Brain microvascular endothelial cell (primary cell): ENCODE results near the gene KLHL41.
"Not testable (repeated sequence)": the region's sequence is repeated elsewhere in the genome, so short reads cannot be mapped to it uniquely, and the experiment has no call there.

Experiments used
- DNase-seq: peaks from one replicate; pipeline ENCODE4 v3.0.0-alpha.2; 2020
- H3K27ac ChIP-seq: fragments of 250-450 bp; sonication (Bioruptor Pico); 2 replicates; pipeline ENCODE4 v1.5.1; 2020; ENCODE audit warnings: mild to moderate bottlenecking, moderate library complexity
- H3K27me3 ChIP-seq: fragments of 250-450 bp; sonication (Bioruptor Pico); replicated peaks from 2 replicates; pipeline ENCODE4 v1.5.1; 2020; ENCODE audit warnings: mild to moderate bottlenecking
- H3K36me3 ChIP-seq: fragments of 250-450 bp; sonication (Bioruptor Pico); replicated peaks from 2 replicates; pipeline ENCODE4 v1.5.1; 2020; ENCODE audit warnings: mild to moderate bottlenecking
- H3K4me3 ChIP-seq: 2 replicates; pipeline ENCODE4 v1.5.1; 2011; ENCODE audit warnings: low read depth, mild to moderate bottlenecking, control low read depth, low read length, moderate library complexity
- CTCF ChIP-seq: IDR thresholded peaks from 2 replicates; pipeline ENCODE4 v1.5.1; 2011; ENCODE audit warnings: low read depth, mild to moderate bottlenecking, moderate library complexity, low read length, control low read depth, inconsistent platforms; ENCODE audit errors: missing control alignments
- in situ Hi-C: cut with HindIII; loops from 2 replicates; pipeline ENCODE4 v1.10.0; 2017; ENCODE audit warnings: low sequenced_read_pairs, low pct_ligation_motif_present

KLHL41 gene

GRCh38 chr2:169569948-169570347 lies 60.4 kb downstream of the KLHL41 start:
- H3K27me3 ChIP-seq = no peaks in the 10 kb centered on the region
- no peak for TF ChIP-seq CTCF
- no peak overlapping the region for H3K27ac ChIP-seq
- in situ Hi-C loops = no loop called here
- no peak overlapping the region for H3K4me3 ChIP-seq
- DNase-seq = no peak
- H3K36me3 ChIP-seq = no peaks in the 10 kb centered on the region

GRCh38 chr2:169570752-169571151 lies 61.2 kb downstream of the KLHL41 start:
- H3K4me3 ChIP-seq, in situ Hi-C loops, H3K27me3 ChIP-seq, H3K36me3 ChIP-seq, H3K27ac ChIP-seq, DNase-seq: not testable (repeated sequence)

- H3K36me3 ChIP-seq = no peaks in the 10 kb centered on the region
- no peak overlapping the region for H3K27ac ChIP-seq
- H3K4me3 ChIP-seq = no peak overlapping the region
- no peaks in the 10 kb centered on the region for H3K27me3 ChIP-seq
- DNase-seq = no peak
- in situ Hi-C loops = no loop called here
- no peak for TF ChIP-seq CTCF
These were observed 62.1 kb downstream of the KLHL41 start for GRCh38 chr2:169571571-169571970.

GRCh38 chr2:169572189-169572588 lies 62.7 kb downstream of the KLHL41 start:
- in situ Hi-C loops = no loop called here
- H3K4me3 ChIP-seq = no peak overlapping the region

GRCh38 chr2:169572821-169573159 lies 63.3 kb downstream of the KLHL41 start:
- no peak for DNase-seq
- Histone ChIP-seq H3K27ac (peak overlapping the region; percentile 61), H3K27me3 (no peaks in the 10 kb centered on the region), H3K4me3 (peak overlapping the region; percentile 87), H3K36me3 (no peaks in the 10 kb centered on the region)
- TF ChIP-seq CTCF = no peak
- in situ Hi-C loops = no loop called here

More at GRCh38 chr2:169572189-169572588, 62.7 kb downstream of the KLHL41 start:
- no peak for TF ChIP-seq CTCF
- H3K36me3 ChIP-seq = no peaks in the 10 kb centered on the region
- no peak overlapping the region for H3K27ac ChIP-seq
- H3K27me3 ChIP-seq = no peaks in the 10 kb centered on the region
- DNase-seq = no peak

GRCh38 chr2:169573160-169573973 lies 63.9 kb downstream of the KLHL41 start, which contains the start of gene FASTKD1:
FASTKD1 (minus strand) TSS chr2:169573865; CDS start chr2:169572029, 1,836 bp downstream.
- in situ Hi-C loops = no loop called here
- Histone ChIP-seq H3K4me3 (peak within 1 kb of the TSS; percentile 87), H3K27me3 (no peaks in the 10 kb centered on the region), H3K27ac (peak within 1 kb of the TSS; percentile 61), H3K36me3 (no peaks in the 10 kb centered on the region)
- peak; percentile 90 for DNase-seq
- TF ChIP-seq CTCF = no peak
